CD4-positive, alpha-beta T cell treated with Interleukin-4 for 1 hour (primary cell): ENCODE data around the gene PRAC1.
A peak's percentile ranks its signal among the peaks of the same experiment; 100 is the strongest.
"Not testable (repeated sequence)": the region's sequence is repeated elsewhere in the genome, so short reads cannot be mapped to it uniquely, and the experiment has no call there.

Source experiments
- DNase-seq, 2 donors: peaks; one replicate each; pipeline ENCODE4 v3.0.0-alpha.2; 2020 to 2022

PRAC1 gene

DNA sequence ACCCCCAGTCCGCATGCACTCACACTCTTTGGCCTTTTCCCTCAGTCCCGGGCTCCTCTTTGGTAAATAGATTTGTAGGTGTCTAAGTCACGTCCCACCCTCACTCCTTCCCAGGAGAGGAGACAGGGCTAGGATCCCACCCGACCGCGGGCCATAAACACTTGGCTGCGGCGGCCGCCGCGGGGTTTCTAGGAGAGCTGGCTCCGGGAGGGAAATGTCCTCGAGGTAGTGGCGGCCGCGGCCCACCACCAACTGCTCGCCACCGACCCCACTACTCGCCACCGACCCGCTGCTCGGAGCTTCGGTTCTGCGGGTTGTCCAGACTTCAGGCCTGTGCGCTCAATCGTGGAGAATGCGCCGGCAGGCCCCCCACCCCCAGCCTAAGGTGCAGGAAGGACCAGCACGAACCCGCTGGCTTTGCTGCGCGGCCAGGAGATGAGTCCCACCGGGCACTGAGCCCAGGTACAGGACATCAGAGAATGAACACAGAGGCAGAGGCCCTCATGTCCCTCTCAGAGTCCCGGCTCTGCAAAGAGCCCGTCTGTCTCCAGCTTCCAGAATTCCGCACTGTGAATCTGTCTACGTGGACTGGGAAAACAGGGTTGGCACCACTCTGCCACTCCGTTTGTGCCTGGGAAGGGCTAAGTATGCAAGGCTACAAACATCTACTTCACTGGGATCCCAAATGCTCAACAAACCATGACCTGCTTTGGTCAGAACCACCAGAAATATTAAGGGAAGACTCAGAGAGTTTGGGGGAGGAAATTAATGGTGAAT, 3.2 kb upstream of the PRAC1 start:
- DNase-seq: no peak

GRCh38 chr17:48725004-48725287, 2.6 kb upstream of the PRAC1 start:
- DNase-seq: no peak

DNA sequence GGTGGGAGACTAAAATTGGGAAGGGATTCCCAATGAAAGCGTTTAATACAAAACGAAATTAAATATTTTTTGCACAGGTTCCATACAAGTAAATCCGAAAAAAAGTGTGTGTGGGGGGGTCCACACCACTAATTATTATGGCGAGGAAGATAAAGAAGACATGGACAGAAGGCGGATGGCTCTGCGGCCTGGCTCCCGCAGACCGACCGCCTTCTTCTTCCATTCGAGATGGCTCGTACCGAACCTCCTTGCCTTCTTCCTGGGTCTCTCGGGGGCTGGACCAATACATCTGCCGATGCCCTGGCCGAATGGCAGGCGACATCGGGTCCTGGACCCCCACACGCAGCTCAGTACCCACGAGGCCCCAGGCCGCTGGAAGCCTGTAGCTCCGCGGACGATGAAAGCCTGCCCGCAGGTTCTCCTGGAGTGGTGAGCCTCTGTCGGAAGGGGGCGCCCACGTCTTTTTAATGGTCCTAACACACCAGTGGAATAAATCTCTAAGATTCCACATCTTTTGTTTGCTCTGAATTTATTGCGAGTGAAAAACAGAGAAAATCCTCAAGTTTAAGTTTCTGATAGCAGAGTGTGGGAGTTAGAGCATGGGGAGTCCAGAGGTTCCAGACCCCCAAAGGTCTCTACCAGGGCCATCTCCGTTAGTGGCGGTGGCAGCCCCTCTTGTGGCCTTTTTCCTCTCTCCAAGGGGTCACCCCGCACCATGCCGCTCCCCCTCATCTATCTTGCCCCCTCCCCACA, 2.1 kb upstream of the PRAC1 start:
- peak; percentile 72 to 75 for DNase-seq

DNA sequence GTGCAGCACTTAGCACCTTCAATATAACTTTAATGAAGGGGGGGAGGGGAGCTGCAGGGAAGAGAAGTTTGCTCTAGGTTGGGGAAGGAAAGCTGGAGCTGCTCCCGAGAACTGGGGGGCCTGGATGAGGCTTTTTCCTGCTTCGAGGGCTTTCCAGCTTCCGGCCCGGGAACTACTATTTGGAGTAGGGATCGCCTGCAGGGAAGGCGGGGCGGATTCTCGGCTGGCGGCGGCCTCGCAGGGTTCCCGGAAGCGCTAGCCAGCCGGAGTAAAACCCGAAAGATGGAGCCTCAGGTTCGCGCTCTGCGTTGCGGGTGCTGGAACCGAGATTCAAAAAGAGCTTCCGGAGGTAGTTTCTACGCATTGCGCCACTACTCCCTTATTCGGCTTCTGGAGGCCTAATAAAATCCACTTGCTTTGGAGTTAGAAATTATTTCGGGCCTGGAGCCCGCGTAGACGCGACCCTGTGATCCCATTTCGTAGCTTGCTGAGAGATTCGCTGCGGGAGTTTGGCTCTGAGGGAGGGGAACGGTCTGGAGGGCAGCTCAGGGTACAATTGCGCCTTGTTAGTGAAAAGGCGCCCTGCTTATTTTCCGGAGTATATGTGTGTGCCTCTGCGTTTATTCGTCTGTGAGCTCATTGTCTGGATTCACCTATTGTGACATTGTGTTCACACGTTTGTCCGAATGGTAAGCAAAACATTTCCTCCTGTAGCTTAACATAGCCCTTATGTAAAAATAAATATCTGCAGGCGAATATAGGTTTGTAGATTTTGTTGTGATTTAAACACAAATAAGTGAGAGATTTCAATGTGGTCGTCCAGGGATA, 1.3 kb upstream of the PRAC1 start:
- peak in 1 of 2 donors; percentile 27 for DNase-seq

DNA sequence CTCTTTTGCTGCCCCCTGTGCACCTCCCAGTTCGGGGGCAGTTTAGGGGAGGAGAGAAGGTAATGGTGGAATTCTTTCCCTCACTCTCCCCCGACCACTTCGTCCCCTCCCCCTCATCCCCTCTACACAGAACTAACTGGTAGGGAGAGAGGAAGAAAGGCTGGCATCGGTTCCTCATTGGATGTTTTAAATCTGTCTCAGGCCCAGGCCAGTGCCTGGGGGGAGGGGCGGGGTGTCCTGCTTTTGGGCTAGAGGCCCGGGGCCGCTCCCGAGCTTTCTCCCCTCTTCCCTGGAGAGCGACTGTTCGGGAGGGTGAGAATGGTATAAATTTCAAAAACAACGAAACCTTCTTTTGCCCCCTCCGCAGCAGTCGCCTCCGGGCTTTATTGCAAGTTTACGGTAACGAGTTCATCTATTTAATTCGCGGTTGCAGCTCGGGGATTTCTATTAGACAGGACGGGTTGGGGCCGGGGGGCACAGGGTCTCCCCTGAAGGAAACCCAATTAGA, 651 bp upstream of the PRAC1 start, which contains the start of gene PRAC2:
TSS of gene PRAC2 (plus strand) at position 271 of the 508 bp plus-strand sequence. CDS start 1,226 bp downstream, outside the sequence.
- DNase-seq: no peak

- DNase-seq: no peak
Measured at GRCh38 chr17:48721009-48721402, 1.3 kb downstream of the PRAC1 start.

DNA sequence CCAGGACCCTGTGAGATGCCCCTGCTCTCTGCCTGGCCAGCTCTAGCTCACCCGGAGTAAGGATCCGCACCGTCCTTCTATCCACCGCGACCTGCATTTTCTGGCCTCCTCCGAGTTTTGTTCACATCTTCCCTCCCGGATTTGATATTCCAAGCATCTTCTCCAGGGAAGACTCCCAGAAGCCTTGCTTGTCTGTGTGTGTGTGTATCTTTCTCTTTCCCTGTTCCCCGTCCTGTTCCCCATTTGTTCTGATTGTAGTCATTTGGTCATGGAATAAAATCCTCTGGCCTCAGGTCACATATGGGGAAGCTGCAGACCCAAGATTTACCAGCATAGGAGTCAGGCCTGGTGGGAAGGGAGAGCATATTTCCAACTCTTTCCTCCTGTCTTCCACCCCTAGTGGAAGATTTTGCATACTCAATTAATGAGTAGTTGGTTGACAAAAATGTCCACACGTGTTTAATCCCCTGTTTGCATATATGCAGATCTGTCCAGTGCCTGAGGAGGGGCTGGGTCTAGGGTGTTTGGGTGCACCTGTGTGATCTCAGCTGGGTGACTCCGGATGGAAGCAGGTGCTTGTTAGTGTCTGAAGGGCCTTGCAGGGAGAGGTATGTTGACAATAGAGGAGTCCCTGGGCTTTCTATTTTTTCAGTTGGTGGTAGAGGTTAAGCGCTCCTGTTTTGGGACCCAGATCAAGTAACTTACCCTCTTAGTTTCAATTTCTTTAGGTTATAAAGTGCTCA, 1.9 kb downstream of the PRAC1 start:
- no peak for DNase-seq

DNA sequence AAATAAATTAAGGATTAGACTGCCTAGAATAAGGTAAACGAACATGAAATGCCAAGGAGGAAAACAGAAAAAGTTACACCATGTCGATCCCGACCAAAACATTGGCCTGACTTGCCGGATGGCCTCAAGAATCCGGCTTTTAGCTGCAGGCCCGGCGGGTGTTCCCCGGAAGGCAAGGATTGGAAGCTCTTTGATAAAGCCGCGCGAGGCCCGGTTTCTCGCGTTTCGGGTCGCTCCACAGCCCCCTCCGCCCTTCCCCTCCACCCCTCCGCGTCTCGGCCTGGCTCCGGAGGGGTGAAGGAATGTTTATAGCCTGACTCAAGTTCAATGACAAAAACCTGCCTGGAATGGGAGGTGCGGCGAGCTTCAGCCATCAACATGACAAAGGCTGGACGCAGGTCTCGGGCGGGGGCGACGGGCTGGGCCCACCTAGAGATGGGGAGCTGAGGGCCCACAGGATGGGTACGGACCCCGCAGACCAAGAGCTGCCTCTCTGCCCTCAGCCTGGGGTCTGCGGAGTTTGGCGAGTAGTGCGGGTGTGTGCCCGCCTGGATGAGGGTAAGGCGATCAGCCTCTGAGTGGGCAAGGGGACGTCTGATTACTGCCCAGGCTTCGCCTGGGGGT, 2.6 kb downstream of the PRAC1 start:
- DNase-seq: peak in 1 of 2 donors; percentile 14

GRCh38 chr17:48718761-48719641, 3.3 kb downstream of the PRAC1 start:
- DNase-seq: no peak

- no peak for DNase-seq
Measured at GRCh38 chr17:48718227-48718760, 4.0 kb downstream of the PRAC1 start.

GRCh38 chr17:48717367-48718226, 4.7 kb downstream of the PRAC1 start:
- DNase-seq: no peak

- not testable (repeated sequence) for DNase-seq
Measured at GRCh38 chr17:48716549-48716948, 5.8 kb downstream of the PRAC1 start.

- DNase-seq: no peak
Measured at GRCh38 chr17:48715496-48716399, 6.6 kb downstream of the PRAC1 start.

DNA sequence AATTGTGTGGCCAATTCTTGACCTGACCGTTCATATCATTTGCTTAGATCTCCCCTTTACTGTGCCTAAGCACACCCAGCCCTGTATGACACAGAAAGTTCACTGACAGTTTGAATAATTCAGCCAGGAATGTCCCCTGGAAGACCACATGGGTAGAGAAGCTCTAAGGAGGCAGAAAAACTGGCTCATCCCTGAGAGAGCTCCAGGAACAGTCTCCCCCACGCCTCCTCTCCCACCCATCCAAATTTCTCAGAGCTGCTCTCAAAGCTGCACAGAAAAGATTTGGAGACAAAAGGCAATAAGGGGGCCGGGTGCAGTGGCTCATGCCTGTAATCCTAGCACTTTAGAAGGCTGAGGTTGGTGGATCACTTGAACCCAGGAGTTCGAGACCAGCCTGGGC, 11.2 kb downstream of the PRAC1 start:
- no peak for DNase-seq

- no peak for DNase-seq
Measured at GRCh38 chr17:48704361-48705248, 17.7 kb downstream of the PRAC1 start.

- DNase-seq: no peak
Measured at GRCh38 chr17:48701864-48702532, 20.3 kb downstream of the PRAC1 start.

GRCh38 chr17:48693178-48693577, 29.1 kb downstream of the PRAC1 start:
- DNase-seq: no peak
